SH-SY5Y (cell line): ENCODE results near the gene ADORA3.

ENCODE experiments used
- GATA2 ChIP-seq: IDR thresholded peaks from 2 replicates; pipeline ENCODE4 v1.6.1; 2011; ENCODE audit warnings: mild to moderate bottlenecking, low read depth, low read length
- GATA3 ChIP-seq: IDR thresholded peaks from 2 replicates; pipeline ENCODE4 v1.6.1; 2011; ENCODE audit warnings: low read depth, mild to moderate bottlenecking, low read length, moderate library complexity

- TF ChIP-seq GATA2 (no peak), GATA3 (no peak)
Measured at GRCh38 chr1:111511370-111511769, 7.9 kb upstream of the ADORA3 start.
